ENCODE results near the gene ITGA2.
A peak's percentile ranks its signal among the peaks of the same experiment; 100 is the strongest.
"Not testable (repeated sequence)": the region's sequence is repeated elsewhere in the genome, so short reads cannot be mapped to it uniquely, and the experiment has no call there.

Gene ITGA2

DNA sequence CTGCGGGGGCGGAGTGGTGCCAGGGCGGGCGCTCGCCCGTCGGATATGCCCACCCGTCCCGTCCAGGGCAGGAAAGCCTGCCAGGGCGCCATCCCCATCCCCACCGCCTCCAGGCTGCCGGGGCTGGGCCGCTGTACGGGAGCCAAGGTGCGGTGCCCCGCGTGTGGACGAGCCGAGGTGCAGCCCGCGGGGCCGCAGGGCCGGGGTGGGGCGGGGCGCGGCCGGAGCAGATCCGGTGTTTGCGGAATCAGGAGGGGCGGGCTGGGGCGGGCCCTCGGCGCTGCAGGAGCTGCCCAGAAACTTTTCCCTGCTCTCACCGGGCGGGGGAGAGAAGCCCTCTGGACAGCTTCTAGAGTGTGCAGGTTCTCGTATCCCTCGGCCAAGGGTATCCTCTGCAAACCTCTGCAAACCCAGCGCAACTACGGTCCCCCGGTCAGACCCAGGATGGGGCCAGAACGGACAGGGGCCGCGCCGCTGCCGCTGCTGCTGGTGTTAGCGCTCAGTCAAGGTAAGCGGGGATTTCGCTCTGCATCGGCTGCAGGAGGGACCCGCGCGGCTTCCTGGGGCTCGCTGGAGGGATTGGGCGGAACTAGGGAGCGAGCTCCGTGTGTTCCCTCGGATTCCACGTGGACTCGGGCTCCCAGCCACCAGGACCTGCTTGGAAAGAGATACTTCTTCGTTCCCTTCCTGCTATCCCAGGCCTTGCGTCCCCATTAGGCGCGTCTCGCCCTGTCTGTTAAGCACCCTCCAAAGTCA lies at the start of gene ITGA2:
TSS of gene ITGA2 (plus strand) at position 328 of the 756 bp plus-strand sequence. CDS start at position 445, 117 bp downstream.
- no peak for DNase-seq

- DNase-seq, result no peak
These were observed 45.9 kb upstream of the ITGA2 start for GRCh38 chr5:52943285-52943684.

GRCh38 chr5:52943808-52944207 lies 45.3 kb upstream of the ITGA2 start:
- DNase-seq, result no peak

DNA sequence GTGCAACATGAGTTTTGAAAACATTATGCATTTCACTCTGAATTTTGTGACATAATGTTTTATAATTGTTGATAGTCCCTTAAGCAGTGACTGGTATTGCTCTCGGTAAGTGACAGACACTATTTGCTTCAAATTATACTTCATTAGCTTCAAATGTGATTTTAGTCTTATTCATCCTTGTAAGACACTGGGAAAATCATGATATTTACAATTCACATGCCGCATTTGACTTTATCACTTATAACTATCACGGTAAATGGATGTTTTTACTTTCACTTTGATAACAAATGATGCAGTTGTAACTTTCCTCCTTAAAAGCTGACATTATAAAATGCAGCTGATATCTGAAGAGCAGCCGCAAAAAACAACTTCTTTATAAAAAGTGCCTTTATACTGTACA lies 44.1 kb upstream of the ITGA2 start:
- DNase-seq, result no peak

DNA sequence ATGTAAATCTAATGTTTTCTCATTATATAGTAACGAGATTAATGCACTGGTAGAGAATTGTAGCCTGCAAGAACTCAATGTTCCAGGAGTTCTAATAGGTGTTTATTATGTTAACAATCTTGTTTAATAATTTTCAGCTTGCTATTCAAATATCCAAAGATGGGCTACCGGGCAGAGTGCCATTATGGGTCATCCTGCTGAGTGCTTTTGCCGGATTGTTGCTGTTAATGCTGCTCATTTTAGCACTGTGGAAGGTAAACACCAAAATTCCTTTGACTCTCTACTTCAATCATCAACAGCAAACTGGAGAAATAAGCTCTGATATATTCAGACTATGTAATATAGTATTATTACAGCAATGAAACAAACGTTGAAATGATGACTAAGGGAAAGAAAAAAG lies 41.9 kb upstream of the ITGA2 start:
- no peak for DNase-seq

- DNase-seq, result no peak
These were observed 41.3 kb upstream of the ITGA2 start for GRCh38 chr5:52947851-52948250.

DNA sequence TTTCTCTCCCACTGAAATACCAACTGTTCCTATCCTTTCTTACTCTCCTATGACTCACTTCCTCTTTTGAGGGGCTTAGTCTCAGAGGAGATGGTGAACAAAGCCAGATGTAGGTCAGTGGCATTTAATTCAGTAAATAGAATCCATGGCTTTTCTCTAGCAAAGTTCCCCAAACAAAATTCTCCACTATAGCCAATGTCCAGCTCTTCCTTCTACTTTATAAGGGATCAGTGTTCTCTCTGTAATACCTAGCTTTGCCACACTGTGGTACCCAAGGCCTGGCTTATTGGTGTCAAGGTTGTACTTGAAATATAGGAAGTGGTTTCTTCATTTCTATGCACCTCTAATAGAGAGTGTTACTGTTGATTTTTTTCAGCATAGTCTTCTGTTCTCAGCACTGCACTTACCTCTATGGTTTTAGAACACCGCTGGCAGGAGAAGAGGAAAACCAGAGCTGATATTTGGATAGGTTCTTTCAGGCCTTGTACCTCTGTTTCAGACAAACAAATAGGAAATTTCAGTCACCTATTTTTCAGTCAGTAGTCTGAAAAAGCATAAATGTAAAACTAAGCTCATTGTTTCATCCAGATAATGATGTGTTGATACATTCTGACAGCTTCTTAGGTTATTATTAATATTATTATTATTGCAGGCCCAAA lies 40.6 kb upstream of the ITGA2 start:
- peak; percentile 4 for DNase-seq

- DNase-seq, result no peak
These were observed 38.5 kb upstream of the ITGA2 start for GRCh38 chr5:52950686-52951085.

DNA sequence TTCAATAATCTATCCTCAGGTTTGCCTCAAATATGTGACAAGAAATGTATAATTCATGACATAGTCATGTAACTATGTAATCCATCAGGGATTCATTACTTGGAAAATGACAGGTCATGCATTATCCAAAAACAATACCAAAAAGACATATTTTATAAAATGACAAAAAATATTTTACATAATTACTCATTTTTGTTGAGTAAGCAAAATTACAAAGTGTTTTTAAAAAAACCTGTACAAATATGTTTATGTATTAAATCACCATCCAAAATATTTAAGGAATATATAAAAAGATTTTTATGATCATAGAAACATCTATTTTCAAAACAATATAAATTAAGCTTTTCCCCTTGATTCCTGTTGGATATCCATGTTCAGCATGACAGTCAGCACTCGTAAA lies 36.7 kb upstream of the ITGA2 start:
- no peak for DNase-seq

DNA sequence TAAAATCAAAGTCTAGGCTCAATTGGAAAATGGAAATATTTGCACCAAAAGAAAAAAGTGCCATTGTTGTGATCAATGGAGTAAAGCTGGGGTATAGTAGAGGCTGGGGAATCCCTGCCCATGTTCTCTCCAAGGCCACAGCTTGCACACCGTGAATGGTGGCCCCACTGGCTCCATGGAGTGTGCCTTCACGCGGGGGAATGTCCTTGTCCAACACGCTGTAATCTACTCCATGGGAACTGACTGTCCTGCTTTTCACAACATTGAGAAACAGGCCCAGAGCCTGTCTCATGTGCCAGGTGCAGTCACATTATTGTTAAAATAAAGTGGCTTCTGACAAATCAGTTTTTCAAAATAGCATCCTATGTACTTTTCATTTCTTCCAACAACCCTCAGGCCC lies 33.1 kb upstream of the ITGA2 start:
- no peak for DNase-seq

GRCh38 chr5:52956915-52957747 lies 32.0 kb upstream of the ITGA2 start:
- no peak for DNase-seq

- no peak for DNase-seq
These were observed 27.9 kb upstream of the ITGA2 start for GRCh38 chr5:52961274-52961681.

- DNase-seq, result no peak
These were observed 25.5 kb upstream of the ITGA2 start for GRCh38 chr5:52963636-52964035.

DNA sequence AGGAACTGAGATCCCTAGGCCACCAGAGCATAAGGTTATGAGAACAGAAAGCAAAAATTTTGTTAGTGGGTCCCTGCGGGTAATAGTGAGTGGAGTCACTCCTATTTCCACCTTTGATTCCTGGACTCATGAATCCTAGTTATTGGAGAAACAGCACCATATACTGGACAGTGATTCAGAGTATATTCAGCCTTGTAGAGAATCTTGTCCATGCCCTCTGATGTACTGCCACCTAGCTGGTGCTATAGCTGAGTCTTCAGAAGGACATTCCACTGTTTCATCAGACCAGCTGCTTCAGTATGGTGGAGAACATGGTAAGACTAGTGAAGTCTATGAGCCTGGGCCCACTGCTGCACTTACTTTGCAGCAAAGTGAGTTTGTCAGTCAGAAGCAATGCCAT lies 25.0 kb upstream of the ITGA2 start:
- no peak for DNase-seq

DNA sequence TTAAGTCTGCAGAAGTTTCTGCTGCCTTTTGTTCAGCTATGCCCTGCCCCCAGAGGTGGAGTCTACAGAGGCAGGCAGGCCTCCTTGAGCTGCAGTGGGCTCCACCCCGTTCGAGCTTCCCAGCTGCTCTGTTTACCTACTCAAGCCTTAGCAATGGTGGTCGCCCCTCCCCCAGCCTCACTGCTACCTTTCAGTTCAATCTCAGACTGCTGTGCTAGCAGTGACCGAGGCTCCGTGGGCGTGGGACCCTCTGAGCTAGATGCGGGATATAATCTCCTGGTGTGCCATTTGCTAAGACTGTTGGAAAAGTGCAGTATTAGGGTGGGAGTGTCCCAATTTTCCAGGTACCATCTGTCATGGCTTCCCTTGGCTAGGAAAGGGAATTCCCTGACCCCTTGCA lies 13.0 kb upstream of the ITGA2 start:
- not testable (repeated sequence) for DNase-seq

- DNase-seq, result no peak
These were observed 11.8 kb upstream of the ITGA2 start for GRCh38 chr5:52977264-52977897.

DNA sequence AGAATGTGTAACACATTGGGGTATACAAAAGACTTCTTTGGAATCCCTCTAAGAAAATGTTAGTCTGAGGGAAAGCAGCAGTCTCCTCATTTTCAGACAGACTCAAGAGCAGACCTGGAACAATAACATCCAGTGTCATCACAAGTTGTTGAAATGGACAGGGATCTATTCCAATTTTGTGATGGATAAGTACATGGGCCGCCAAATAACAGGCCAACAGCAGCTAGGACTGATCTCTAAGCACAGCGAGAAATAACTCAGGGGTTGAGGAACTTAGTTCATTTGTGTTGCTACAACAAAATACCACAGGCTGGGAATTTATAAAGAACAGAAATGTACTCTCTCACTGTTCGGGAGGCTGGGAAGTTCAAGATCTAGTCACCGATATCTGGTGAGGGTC lies 7.6 kb upstream of the ITGA2 start:
- DNase-seq, result no peak

DNA sequence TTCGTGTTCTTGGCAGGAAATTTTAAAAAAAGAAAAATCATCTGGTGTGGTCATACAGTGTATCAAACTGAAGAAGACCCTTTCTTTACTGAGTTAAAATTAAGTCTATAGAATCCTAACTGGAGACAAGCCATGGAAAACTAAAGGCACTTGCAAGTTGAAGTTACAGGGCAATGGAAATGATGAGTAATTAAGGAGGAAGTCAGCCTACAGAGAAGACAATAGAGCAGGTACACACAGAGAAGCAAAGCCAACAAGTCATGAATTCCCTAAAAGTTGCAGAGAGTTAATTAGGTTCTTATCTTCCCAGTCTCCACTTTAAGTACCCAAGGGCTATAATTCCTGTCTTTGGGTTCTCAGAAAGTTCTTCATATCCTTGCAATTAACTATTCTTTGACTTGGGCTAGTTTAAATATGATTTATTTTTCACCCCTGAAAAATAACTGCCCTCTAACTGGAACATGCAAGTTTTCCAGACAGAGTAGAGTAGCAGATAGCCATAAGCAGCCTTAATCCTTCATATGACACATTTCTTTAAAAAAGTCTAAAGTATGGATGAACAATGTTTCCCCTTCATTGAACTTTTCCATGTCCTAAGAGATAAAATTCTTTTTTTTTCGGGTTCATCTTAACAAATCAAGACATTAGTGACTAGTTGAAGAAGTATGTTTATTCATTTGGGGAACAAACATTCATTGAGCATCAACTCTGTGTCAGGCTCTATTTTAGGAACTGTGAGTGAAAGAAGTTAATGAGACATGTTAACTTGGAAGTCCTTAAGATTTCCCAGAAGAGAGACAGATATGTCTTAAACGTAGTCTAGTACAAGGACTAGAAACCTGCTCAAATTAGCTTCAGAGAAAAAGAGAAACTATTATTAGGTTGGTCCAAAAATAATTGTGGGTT lies 5.2 kb upstream of the ITGA2 start:
- no peak for DNase-seq

- no peak for DNase-seq
These were observed 3.8 kb upstream of the ITGA2 start for GRCh38 chr5:52985306-52985705.

DNA sequence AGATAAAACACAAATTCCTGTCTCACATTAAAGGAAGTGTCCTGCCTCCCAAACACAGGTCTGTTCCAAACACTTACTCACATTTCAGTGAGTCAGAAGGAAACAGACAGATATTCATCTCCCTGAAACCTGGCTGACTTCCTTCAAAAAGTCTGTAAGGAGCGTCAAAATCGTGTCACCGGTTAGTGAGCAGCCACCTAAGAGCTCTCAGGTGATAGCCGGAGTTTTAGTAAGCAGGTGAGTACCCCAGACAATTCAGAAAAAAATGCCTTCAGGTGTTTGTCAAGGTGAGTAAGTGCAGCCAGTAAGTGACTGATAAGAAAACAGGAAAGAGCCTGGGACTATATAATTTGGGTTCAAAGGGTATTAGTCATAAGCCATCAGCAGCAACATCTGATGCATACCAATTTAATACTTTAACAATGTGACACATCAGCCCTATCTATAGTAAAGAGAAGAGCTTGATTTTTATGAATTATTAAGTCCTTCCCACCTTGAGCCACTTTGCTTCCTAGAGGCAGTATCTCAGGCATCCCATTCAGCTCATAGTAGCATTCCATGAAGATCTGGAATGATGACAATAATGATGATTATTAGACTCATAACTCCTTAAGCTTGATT lies 1.3 kb upstream of the ITGA2 start:
- no peak for DNase-seq

DNA sequence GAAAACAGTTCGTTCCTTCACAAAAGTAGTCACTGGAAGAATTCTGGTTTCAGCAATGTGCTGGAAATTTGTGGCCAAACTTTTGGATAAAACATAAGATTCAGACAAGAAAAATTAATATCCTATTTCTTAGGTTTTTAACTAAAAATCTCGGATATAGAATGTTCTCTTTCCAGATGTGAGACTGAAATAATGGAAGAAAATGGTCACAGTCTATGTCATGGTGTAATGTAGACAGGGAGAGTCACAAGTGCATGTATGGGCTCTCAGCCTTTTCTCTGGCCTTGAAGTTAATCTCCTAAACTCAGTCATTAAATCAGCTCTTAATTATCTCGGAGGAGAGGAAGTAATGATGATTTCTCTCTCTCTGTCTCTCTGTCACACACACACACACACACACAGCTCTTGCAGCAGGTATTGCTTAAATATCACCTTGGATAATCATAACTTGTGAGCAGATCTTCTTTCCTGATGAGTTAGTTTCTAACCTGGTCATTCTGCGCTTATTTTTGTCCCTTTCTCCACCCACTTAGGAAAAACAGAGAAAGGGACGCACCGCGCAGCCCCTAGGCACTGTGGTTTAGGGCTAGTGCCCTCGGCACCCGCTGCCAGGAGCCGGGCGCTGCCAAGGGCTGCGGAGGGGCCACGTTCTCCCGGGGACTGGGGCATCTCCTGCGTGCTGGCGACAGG lies 672 bp upstream of the ITGA2 start:
- DNase-seq, result no peak

Measured in DMS153 (cell line).